MV-4-11 (cell line): ENCODE measurements around the gene LAMB2.

Experiments
- DNase-seq: peaks from one replicate; lab custom pipeline; 2025; lab: John Stamatoyannopoulos, UW

Gene LAMB2

DNA sequence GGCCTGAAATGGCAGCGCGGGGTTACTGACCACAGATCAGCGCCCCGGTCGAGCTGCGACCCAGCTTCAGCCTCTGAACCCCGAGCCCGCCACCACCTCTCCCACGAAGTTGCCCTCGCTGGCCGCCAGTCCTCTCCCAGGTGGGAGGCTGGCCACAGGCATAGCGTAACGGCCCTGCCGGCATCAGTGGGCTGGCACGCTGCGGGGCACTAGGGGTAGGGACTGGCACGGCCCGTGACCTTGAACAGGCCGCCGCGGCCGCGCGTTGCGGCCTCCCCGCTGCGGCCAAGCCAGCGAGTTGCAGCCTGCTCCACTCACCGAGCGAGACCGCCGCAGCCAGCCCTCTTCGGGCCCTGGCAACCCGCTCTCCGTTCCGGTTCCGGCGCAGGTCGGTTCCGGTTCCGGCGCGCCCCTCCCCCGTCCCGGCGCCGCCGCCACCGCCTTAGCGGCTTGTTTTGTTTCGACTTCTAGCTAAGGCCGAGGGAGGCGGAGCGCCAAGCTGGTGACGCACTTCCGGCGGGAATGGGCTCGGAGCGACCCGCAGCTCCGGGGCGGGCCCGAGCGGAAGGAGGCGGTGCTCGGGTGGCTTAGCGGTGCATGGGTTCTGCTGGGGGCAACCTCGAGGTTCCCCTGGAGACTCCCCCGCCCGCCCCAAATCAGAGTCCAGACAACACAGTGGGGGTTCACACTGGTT is 12.3 kb downstream of the LAMB2 start, which contains the start of gene USP19:
USP19 (minus strand) TSS at position 386 of the 694 bp plus-strand sequence. CDS start 1,678 bp downstream, outside the sequence.
- peak; percentile 89 for DNase-seq

DNA sequence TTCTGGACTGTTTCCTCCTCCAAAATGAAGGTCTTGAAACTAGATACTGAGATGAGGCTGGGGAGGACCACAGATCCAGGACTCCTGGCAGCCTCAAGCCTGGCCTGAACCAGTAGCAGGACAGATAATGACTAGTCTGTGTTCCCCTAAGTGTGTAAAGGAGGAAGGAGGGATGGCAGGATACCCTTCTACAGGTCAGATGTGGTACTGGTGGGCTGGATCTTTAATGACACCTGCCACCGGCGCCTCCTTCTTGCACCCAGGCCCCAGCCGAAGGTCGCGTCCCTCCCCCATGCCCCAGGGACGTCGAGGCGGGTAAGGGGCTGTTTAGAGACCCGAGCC is 12.8 kb downstream of the LAMB2 start:
- DNase-seq = no peak

- no peak for DNase-seq
Observed at GRCh38 chr3:49119439-49119838, 13.4 kb downstream of the LAMB2 start.

DNA sequence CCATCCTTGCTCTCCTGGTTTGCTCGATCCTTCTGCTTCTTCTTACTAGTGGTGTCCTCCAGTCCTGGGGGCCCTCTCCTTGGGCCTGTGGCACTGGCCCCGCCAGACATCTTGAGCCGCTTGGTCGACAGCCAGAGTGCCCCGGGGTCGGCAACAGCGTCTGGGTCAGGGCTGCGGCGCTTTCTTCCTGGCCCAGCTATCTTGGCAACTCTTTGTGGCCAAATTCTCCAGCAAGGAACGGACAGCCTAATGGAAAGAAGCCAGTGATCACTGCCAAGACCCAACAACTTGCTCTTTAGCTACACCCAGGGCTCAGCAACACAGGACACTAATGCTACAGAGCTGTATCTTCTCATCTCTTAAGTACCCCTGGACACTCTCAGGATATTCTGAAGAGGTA is 13.8 kb downstream of the LAMB2 start:
- DNase-seq = no peak

GRCh38 chr3:49112262-49112661 is 20.6 kb downstream of the LAMB2 start:
- no peak for DNase-seq

DNA sequence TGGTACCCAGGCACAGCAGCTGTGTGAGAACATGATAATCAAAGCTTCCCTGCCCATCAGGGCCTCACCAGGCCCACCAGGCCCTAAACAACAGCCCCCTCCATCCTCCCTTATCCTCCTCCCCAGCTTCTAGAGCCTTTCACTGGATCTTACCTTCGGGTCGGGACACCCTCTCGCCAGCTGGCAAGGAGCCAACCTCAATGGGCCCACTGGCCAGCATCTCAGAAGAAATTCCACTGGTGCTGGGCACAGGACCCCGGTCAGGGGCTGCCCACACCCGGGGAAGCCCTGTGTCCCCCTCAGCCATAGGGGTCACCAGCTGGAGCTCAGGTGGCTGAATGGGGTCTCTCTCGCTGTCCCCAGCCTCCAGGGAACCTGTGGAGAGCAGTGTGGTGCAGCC is 21.5 kb downstream of the LAMB2 start:
- no peak for DNase-seq

GRCh38 chr3:49110780-49111179 is 22.1 kb downstream of the LAMB2 start:
- no peak for DNase-seq

DNA sequence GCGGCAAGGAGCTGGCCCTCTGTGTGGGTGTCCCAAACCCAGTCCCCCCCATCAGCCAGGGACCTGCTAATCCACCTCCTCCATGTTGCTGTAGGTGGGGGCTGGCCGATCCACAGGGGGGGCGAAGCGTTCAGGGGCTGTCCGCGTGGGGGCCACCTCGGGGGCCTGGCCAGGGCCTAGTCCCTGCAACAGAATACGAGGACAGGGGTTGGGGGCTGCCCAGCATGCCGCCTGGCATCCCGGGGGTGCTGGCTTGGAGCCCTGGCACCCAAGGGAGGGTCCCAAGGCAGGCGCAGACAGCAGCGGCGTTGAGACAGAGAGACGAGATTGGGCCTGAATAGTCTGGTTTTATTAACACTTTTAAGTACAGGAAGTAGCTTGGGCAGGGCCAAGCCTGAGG is 24.5 kb downstream of the LAMB2 start:
- no peak for DNase-seq

DNA sequence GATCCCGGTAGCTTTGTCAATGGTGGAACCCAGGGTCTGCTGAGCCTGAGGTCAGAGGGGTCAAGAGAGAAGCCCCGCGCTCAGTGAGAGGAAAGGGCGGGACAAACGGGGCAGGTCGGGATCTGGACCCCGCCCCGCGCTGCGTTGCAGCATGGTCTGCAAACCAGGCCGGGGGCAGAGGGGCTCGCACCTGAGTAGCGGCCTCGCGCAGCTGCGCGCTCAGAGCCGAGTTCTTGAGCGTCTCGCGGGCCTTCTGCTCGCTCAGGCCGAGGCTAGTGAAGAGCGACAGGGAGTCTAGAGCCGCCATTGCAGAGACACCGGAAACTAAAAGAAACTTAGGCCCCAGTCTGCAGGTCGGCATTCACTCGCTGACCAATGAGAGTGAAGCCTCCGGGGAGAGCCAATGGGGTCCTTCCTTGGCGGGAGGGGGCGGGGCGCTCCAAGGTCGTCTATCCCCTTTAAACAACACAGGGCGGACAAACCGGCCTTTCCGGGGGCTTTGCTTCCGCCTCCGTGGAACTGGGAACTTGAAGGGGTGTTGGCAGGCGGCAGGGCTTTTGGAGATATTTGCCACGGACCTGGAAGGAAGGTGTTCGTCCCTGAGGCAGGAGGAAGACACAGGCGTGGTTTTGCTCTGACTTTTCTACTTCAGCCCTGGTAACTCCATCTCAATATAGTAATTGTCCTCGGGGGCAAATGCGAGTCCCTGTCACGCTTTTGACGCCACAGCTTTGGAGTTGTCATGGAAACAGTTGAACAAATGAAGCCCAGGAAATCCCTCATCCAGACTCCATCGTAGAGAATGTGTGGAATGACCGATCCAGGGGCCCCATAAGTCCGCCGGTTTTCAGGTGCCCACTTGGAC is 28.2 kb downstream of the LAMB2 start, which contains the start of gene QARS1:
QARS1 (minus strand) TSS at position 331 of the 865 bp plus-strand sequence; CDS start at position 307, 24 bp downstream.
- peak; percentile 91 for DNase-seq

- DNase-seq = no peak
Observed at GRCh38 chr3:49104052-49104426, 28.8 kb downstream of the LAMB2 start.

GRCh38 chr3:49100046-49100615 is 32.7 kb downstream of the LAMB2 start:
- no peak for DNase-seq

DNA sequence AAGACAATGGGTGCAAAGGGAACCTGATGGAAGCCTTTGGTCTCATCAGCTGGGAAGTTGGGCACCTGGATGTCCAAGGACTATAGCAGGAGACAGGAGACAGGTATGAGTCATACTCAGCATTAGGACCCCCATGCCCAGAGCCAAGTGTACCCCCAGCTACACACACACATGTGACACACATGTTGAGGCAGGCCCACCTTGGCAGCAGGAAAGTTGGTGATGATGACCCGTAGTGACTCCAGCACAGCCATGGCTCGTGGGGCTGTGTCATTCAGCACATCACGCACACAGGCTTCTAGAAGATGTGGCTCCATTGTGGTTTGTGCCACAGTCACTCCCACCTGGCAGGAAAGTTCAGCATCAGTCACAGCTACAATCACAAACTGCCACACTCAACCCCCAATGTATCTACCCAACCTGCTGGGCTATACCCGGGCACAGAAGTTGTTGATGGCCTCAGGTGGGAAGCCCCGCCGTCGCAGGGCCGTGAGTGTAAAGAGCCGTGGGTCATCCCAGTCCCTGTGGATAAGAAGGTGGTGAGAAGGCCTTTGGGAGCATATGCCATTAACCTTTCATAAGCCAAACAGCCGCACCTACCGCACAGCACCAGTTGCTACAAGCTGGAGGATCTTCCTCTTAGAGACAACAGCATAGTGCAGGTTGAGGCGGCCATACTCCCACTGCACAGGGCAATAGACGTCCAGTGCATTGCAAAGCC is 33.8 kb downstream of the LAMB2 start:
- DNase-seq = no peak

GRCh38 chr3:49098429-49098828 is 34.4 kb downstream of the LAMB2 start:
- no peak for DNase-seq

- DNase-seq = peak; percentile 99
Observed at GRCh38 chr3:49093853-49094767, 38.7 kb downstream of the LAMB2 start, which contains the start of gene QRICH1. TSS of gene QRICH1 (minus strand) at chr3:49094071. CDS start at chr3:49077017, 17,054 bp downstream.

GRCh38 chr3:49092938-49093852 is 39.7 kb downstream of the LAMB2 start:
- DNase-seq = peak; percentile 75

- no peak for DNase-seq
Observed at GRCh38 chr3:49081429-49081828, 51.4 kb downstream of the LAMB2 start.

DNA sequence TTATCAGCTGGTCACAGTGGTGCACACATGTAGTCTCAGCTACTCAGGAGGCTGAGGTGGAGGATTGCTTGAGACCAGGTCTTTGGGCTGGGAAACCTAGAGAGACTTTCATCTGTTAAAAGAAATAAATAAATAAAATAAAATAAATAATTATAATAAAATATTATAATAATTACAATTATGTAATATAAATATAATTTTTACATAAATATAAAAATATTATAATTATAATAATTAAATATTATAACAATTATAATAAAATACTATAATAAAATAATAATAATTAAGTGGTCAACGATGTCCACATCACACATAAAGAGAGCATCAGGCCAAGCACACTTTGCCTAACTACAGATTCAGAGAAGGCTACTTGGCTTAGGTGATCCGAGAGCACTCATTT is 53.6 kb downstream of the LAMB2 start:
- DNase-seq = no peak

DNA sequence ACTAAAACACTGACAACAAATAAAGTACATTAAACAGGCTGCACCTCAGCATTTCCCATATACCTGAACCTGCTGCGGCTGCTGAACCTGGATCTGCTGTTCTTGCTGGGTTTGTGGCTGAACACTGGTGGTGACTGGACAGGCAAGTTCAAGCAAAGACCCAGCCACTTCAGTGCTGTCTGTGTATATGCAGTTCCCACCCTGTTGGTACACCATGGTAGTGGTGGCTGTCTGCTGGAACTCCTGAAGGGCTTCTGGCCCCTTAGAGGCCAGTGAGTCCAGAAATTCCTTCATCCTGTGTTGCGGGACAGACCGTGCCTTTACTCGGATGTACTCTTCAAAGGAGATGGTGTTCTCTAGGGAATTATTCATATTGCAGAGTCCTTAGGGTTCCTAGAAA is 56.2 kb downstream of the LAMB2 start:
- DNase-seq = no peak

- DNase-seq = no peak
Observed at GRCh38 chr3:49076116-49076515, 56.7 kb downstream of the LAMB2 start.
